Activated T-cell treated with anti-CD3 and anti-CD28 coated beads, Interleukin-2, amount 50 U/mL, for 48 hours (primary cell): ENCODE data around the gene CALML5.

ENCODE experiments used
- DNase-seq, 2 experiments: peaks; one replicate each; pipeline ENCODE4 v3.0.0-alpha.2; 2020

CALML5 gene

DNA sequence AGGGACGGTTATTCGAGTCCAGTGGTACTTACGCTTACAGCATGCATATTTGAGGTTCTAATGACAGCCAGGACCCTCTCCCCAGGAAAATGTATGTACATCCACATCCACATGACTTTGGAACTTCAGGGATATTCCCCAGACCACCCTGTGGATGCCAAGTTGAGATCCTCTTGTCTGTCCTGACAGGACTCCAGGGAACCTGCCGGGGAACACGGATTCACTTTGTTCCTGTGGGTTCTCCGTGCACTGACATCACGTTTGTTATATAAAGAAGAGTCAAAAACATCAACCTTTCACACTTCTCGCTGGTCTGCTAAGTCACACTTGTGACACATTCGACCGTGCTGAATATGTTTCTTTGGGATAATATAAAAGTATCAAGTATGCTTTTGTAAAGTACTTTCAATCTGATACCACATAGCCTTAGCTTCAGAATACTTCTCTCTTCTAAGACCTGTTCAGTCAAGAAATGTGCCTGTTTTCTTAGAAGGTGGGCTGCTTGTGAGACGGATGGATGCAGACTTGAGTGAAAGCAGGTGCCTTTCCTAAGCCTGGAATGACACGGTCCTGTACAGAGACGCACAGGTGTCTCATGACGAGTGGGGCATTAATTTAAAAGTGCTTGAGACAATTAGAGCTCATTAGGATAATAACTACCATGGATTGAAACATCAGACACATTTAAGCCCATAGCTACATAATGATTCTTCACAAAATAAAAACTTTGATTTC lies 38.7 kb downstream of the CALML5 start:
- DNase-seq: no peak

- no peak for DNase-seq
Measured at GRCh38 chr10:5458949-5459747, 40.2 kb downstream of the CALML5 start.

GRCh38 chr10:5458425-5458824 lies 40.9 kb downstream of the CALML5 start:
- no peak for DNase-seq

DNA sequence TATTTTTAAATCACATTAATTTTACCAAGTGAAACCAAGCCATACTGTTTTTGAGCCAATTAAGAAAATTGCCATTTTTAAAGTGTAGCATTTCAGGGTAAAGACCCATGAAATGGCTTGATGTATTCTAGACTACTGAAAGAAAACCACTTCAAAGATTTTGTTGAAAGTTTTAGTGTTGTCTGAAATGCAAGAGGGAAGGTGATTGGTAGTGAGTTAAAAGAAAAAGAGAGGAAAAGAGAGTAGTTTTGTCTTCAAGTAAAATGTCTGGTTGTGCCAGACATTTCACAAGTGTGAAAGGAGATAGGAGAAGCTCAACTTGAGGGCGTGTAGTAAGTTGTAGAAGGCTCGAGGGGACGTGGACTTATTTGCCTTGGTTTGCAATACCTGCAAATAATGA lies 41.6 kb downstream of the CALML5 start:
- DNase-seq: no peak

DNA sequence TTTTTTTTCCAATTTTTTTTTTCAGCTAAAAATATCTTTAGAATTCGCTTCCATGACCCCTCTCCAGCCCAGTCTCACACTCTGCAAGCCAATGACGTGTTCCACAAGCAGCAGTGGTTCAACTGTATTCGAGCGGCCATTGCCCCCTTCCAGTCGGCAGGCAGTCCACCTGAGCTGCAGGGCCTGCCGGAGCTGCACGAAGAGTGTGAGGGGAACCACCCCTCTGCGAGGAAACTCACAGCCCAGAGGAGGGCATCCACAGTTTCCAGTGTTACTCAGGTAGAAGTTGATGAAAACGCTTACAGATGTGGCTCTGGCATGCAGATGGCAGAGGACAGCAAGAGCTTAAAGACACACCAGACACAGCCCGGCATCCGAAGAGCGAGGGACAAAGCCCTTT lies 42.8 kb downstream of the CALML5 start:
- no peak for DNase-seq

- DNase-seq: no peak
Measured at GRCh38 chr10:5453749-5454489, 45.5 kb downstream of the CALML5 start.

- no peak for DNase-seq
Measured at GRCh38 chr10:5450605-5451384, 48.6 kb downstream of the CALML5 start.

DNA sequence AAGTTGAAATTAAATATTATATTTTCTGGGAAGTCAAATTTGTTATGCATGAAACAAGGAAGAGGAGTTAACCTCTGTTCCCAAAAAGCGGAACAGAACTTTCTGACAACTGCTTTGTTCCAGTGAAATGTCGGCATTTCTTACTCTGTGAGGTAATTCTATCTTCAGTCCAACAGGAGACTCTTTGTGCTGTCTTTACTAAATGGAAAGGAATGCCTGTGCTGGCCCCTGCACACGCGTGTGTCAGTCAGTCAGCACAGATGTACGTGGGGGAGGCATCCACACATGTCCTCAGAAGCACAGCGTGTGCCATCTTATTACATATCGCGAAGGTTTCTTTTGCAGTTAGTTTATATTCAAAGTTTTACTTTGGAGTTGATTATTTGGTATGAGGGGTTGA lies 49.5 kb downstream of the CALML5 start:
- DNase-seq: no peak

DNA sequence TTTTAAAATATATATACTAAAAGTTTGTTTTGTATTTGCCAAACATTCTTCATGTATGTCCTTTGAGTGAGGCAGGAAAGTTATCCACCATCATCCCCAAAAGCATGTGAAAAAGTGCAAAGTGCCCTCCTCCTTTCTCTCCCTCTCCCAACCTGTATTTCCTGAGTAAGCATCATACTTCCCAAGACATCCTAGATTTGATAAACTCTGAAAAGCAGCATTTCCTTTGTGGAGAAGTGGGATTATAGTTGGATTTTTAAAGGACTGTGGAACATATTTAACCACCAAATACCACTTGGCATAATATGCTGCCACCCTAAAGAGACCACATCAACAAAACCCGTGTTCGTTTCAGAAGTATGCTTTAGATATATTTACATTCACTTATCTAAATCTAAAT lies 50.1 kb downstream of the CALML5 start:
- DNase-seq: no peak
